ENCODE results near the gene SYT1.

- TF ChIP-seq CTCF (IDR thresholded peaks at IDR 0.05; ENCODE audit: low read depth, low read length): no peak
- no peak for TF ChIP-seq POLR2A (IDR thresholded peaks at IDR 0.05; ENCODE audit: extremely low read depth, insufficient read length)
- no peak for TF ChIP-seq MYC (IDR thresholded peaks at IDR 0.05; ENCODE audit: low read depth, low read length)
Observed at GRCh38 chr12:78864870-78865463, 393 bp downstream of the SYT1 start.
